Thymus (tissue), 14 donors: ENCODE data around the gene MCOLN3. TPM values are rescaled to one million over a fixed set of nuclear protein-coding genes. Genes with fewer than 3 reads are reported as not detected.

ENCODE experiments used
- DNase-seq, 9 donors: peaks; one replicate each; pipeline ENCODE4 v3.0.0-alpha.2; 2013; ENCODE audit warnings: low spot score in 9 of 9, low read depth in 6 of 9, missing footprints in 1 of 9
- H3K27ac ChIP-seq, 2 donors: one replicate each; pipeline ENCODE4 v1.5.1; 2013; ENCODE audit warnings: control low read depth in 1 of 2, low read depth in 1 of 2, low read length in 1 of 2, mild to moderate bottlenecking in 1 of 2, moderate library complexity in 1 of 2
- H3K27me3 ChIP-seq, 2 donors: one replicate each; pipeline ENCODE4 v1.5.1; 2013; ENCODE audit warnings: low read length in 1 of 2; ENCODE audit not compliant: control insufficient read depth in 2 of 2, insufficient read depth in 1 of 2
- H3K36me3 ChIP-seq, 2 donors: one replicate each; pipeline ENCODE4 v1.5.1; 2013; ENCODE audit warnings: low read length in 1 of 2, mild to moderate bottlenecking in 1 of 2, moderate library complexity in 1 of 2; ENCODE audit not compliant: control insufficient read depth in 2 of 2, insufficient read depth in 2 of 2
- H3K4me1 ChIP-seq, 2 donors: one replicate each; pipeline ENCODE4 v1.5.1; 2013; ENCODE audit warnings: low read length in 2 of 2; ENCODE audit not compliant: control insufficient read depth in 2 of 2, insufficient read depth in 2 of 2
- H3K4me3 ChIP-seq, 2 donors: one replicate each; pipeline ENCODE4 v1.5.1; 2013; ENCODE audit warnings: low read length in 2 of 2, control low read depth in 1 of 2, mild to moderate bottlenecking in 1 of 2
- H3K9me3 ChIP-seq, 2 donors: one replicate each; pipeline ENCODE4 v1.5.1; 2013; ENCODE audit warnings: low read length in 1 of 2, mild to moderate bottlenecking in 1 of 2; ENCODE audit not compliant: control insufficient read depth in 2 of 2, insufficient read depth in 1 of 2
- WGBS: extraction: QIAGEN DNeasy Blood & Tissue Kit; methylation state at CpG from one replicate; pipeline ENCODE4 v1.1.7; 2013; 5-methylcytosine and 5-hydroxymethylcytosine counted together
- long read RNA-seq, 10 donors: transcript quantifications; one replicate each; lab custom pipeline, GENCODE V29; 2026
- polyA plus RNA-seq: library from polyadenylated mRNA; stranded (reverse); fragments of 200-250 nt; gene quantifications from one replicate; pipeline ENCODE4 v1.2.3, GENCODE V29; 2013
- total RNA-seq: library from RNA; stranded (reverse); fragments of 120-200 nt; gene quantifications from one replicate; pipeline ENCODE4 v1.2.4, GENCODE V29; 2013
- donor health status: healthy.

Gene MCOLN3
- total RNA-seq (5.6 TPM), polyA plus RNA-seq (13.4 TPM)
- long read RNA-seq, donor 1, result 0 reads
- long read RNA-seq, donor 2, partial matches to known transcripts, result 5 of 8 reads
- long read RNA-seq, donor 2, other reads (novel, unspliced or antisense), result 0 of 8 reads
- long read RNA-seq, donor 3, partial matches to known transcripts, result 0 of 1 reads
- long read RNA-seq, donor 3, other reads (novel, unspliced or antisense), result 0 of 1 reads
- long read RNA-seq, donor 4, result 0 reads
- long read RNA-seq, donor 5, partial matches to known transcripts, result 0 of 1 reads
- long read RNA-seq, donor 5, other reads (novel, unspliced or antisense), result 0 of 1 reads
- long read RNA-seq, donor 6, partial matches to known transcripts, result 0 of 1 reads
- long read RNA-seq, donor 6, other reads (novel, unspliced or antisense), result 0 of 1 reads
- long read RNA-seq, donor 7, result 0 reads
- long read RNA-seq, donor 8, partial matches to known transcripts, result 0 of 1 reads
- long read RNA-seq, donor 8, other reads (novel, unspliced or antisense), result 0 of 1 reads
- long read RNA-seq, donor 9, partial matches to known transcripts, result 0 of 1 reads
- long read RNA-seq, donor 9, other reads (novel, unspliced or antisense), result 0 of 1 reads
- long read RNA-seq, donor 10, partial matches to known transcripts, result 0 of 2 reads
- long read RNA-seq, donor 10, other reads (novel, unspliced or antisense), result 0 of 2 reads

GRCh38 chr1:85048296-85049064 is at the start of gene MCOLN3:
TSS of gene MCOLN3 (minus strand) at chr1:85048500. CDS start at chr1:85045360, 3,140 bp downstream.
- DNase-seq, result peak in 2 of 9 donors; percentile 10 to 23
- Histone ChIP-seq H3K27ac (no peak within 1 kb of the TSS), H3K9me3 (peaks cover 0 to 11% of the 10 kb centered on the region in 2 donors), H3K4me3 (peak within 1 kb of the TSS; percentile 20 to 38), H3K36me3 (no peaks in the 10 kb centered on the region), H3K27me3 (peaks cover 39 to 83% of the 10 kb centered on the region in 2 donors), H3K4me1 (peaks cover 0 to 7% of the 10 kb centered on the region in 2 donors)
- 1% methylated on average over 73 of the region's 73 CpGs for WGBS

GRCh38 chr1:85093644-85094043 is 45.3 kb upstream of the MCOLN3 start:
- Histone ChIP-seq H3K4me1 (no peaks in the 10 kb centered on the region), H3K9me3 (no peaks in the 10 kb centered on the region), H3K4me3 (no peak overlapping the region), H3K27ac (no peak overlapping the region), H3K36me3 (no peaks in the 10 kb centered on the region), H3K27me3 (no peaks in the 10 kb centered on the region)
- no peak for DNase-seq
- 95% methylated on average over 2 of the region's 2 CpGs for WGBS

DNA sequence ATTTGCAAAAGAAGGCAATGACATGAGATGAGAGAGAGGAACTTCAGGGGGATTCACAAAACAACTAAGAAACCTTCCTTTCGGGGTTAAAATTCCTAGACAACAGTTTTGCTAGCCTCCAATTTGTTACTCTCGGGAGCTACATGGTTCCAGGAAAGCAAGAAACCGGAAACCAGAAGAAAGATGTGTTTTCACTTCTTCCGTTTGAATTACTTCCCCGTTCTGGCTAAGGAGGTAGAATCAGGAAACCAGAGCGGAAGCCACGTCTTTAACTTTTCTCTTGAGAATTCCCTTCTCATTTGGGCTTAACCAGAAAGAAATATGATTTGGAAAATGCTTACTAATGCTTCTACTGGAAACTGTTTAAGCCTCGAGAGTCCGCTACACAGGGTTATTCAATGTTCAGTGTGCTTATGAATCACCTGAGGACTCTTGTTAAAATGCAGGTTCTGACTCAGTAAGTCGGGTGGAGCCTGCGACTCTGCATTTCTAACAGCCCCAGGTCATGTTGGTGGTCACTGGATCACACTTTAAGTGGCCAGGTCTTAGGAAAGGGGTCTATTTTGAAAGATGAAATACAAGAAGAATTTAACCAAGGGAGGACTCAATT is 43.5 kb upstream of the MCOLN3 start:
- peak in 2 of 9 donors; percentile 4 to 15 for DNase-seq
- Histone ChIP-seq H3K27me3 (no peaks in the 10 kb centered on the region), H3K36me3 (no peaks in the 10 kb centered on the region), H3K4me1 (no peaks in the 10 kb centered on the region), H3K4me3 (no peak overlapping the region), H3K27ac (no peak overlapping the region), H3K9me3 (no peaks in the 10 kb centered on the region)
- 9% methylated on average over 11 of the region's 11 CpGs for WGBS

GRCh38 chr1:85090225-85090624 is 41.9 kb upstream of the MCOLN3 start:
- Histone ChIP-seq H3K4me1 (no peaks in the 10 kb centered on the region), H3K9me3 (no peaks in the 10 kb centered on the region), H3K4me3 (no peak overlapping the region), H3K36me3 (no peaks in the 10 kb centered on the region), H3K27ac (no peak overlapping the region), H3K27me3 (no peaks in the 10 kb centered on the region)
- WGBS, result 99% methylated on average over 1 of the region's 1 CpG
- no peak for DNase-seq

GRCh38 chr1:85089203-85089602 is 40.9 kb upstream of the MCOLN3 start:
- H3K27me3 ChIP-seq, result no peaks in the 10 kb centered on the region
- no peaks in the 10 kb centered on the region for H3K4me1 ChIP-seq
- no peaks in the 10 kb centered on the region for H3K36me3 ChIP-seq
- DNase-seq, result no peak
- no peak overlapping the region for H3K4me3 ChIP-seq
- no peak overlapping the region for H3K27ac ChIP-seq
- H3K9me3 ChIP-seq, result no peaks in the 10 kb centered on the region

DNA sequence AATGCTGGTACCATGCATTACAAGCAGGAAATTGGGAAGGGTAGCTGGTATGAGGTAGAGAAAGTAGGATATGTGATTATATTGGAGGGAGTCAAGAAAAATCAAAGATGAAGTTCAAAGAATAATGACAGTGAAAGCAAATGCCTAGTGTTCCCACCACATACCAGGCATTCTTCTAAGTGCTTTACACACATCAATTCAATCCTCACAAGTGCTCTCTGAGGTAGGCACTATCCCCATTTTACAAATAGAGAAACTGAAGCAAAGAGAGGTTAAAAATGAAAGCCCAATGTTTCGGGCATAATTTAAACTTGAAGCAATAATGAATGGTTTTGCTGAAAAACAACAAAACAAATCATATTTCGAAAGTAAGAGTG is 40.1 kb upstream of the MCOLN3 start:
- H3K27me3 ChIP-seq, result no peaks in the 10 kb centered on the region
- no peak overlapping the region for H3K4me3 ChIP-seq
- 93% methylated on average over 2 of the region's 2 CpGs for whole genome bisulfite sequencing
- H3K4me1 ChIP-seq, result no peaks in the 10 kb centered on the region
- H3K27ac ChIP-seq, result no peak overlapping the region
- no peak for DNase-seq
- no peaks in the 10 kb centered on the region for H3K36me3 ChIP-seq
- no peaks in the 10 kb centered on the region for H3K9me3 ChIP-seq

DNA sequence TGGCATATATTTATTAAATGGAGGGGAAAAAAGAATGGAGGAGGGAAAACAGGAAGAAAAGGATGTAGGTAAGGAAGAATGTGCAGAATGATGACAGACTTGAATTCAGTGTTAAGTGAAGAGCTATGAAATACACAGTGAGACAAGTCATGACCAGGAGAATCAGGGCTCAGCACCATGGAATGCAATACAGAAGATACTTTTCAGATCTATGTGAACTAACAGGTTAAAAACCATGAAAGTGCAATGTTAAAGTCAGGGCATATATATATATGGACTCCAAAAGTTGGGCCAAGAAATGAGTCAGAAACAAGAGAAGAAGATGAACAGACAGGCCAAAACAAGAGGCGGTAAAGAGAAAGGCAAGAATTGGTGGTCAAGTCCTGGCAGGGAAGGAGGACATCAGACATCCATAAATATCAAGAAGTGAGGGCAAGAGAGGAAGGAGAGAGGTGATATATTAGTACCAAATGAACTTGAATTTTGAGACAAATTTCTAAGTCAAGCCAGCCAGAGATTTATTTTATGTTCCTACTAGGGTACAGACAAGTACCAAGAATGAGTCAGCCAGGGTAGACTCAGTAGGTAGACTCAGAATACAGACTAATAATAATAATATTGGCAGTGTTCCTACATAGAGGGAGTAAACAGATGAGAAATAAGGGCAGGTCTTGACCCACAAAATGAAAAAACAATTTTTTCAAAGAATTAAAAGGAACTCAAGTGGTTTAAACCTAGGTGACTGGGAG is 39.5 kb upstream of the MCOLN3 start:
- Histone ChIP-seq H3K9me3 (no peaks in the 10 kb centered on the region), H3K27ac (no peak overlapping the region), H3K27me3 (no peaks in the 10 kb centered on the region), H3K4me3 (no peak overlapping the region), H3K36me3 (no peaks in the 10 kb centered on the region), H3K4me1 (no peaks in the 10 kb centered on the region)
- 98% methylated on average over 1 of the region's 1 CpG for WGBS
- no peak for DNase-seq

DNA sequence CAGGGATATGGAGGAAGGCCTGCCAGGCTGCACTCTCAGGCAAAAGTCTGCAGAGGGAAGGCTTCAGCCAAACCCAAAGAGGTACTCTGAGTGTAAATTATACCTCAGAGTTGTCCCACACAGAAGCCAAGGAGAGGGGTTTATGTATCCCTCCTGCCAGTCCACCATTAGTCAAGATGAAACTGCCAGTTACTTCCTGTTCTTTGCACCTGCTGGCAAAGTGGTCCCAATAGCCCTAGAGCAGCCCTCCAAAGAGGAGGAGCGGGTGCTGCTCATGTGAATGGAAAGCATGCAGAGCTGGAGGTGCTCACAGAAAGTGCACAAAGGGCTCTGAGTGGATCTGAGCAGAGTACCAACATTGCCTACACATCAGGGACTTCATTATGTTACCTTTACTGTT is 37.1 kb upstream of the MCOLN3 start:
- Histone ChIP-seq H3K36me3 (no peaks in the 10 kb centered on the region), H3K27me3 (no peaks in the 10 kb centered on the region), H3K4me3 (no peak overlapping the region), H3K27ac (no peak overlapping the region), H3K4me1 (no peaks in the 10 kb centered on the region), H3K9me3 (peaks cover 0 to 2% of the 10 kb centered on the region in 2 donors)
- no peak for DNase-seq
- WGBS, result 93% methylated on average over 1 of the region's 1 CpG
